ENCODE data around the gene NOL6.
"Not testable (repeated sequence)": the region's sequence is repeated elsewhere in the genome, so short reads cannot be mapped to it uniquely, and the experiment has no call there.

The NOL6 gene

DNA sequence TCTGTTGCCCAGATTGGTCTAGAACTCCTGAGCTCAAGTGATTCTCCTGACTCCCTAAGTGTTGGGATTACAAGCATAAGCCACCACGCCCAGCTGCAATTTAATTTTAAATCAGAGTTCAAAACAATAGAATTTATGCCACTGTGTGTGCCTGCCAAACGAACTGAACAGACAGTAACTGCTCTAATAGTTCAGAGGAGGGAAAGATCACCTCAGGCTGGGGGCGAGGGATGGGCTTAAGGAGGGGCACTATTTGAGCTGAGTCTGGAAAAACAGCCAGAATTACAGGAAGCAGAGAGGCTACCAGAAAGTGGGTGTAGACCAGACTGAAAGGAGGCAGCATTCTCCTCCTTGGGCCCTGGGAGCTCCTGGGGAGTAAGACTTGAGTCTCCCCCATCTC, 12.2 kb downstream of the NOL6 start:
- Histone ChIP-seq H3K4me3 (ENCODE audit: low read depth in 1 of 2, low read length in 2 of 2) (no peak overlapping the region), H3K27ac (ENCODE audit: low read length) (no peak overlapping the region), H3K36me3 (ENCODE audit: control insufficient read depth in 1 of 2, insufficient read depth in 2 of 2, low read length in 2 of 2) (peaks cover 57 to 58% of the 10 kb centered on the region in 2 donors), H3K9me3 (ENCODE audit: control insufficient read depth in 1 of 2, low read length in 2 of 2) (no peaks in the 10 kb centered on the region), H3K27me3 (ENCODE audit: low read depth, low read length) (no peaks in the 10 kb centered on the region), H3K4me1 (ENCODE audit: control insufficient read depth in 1 of 2, insufficient read depth in 2 of 2, low read length in 2 of 2) (peaks cover 0 to 3% of the 10 kb centered on the region in 2 donors)

- no peaks in the 10 kb centered on the region for H3K27me3 ChIP-seq (ENCODE audit: low read depth, low read length)
- no peak overlapping the region for H3K4me3 ChIP-seq (ENCODE audit: low read depth in 1 of 2, low read length in 2 of 2)
- peaks cover 51 to 52% of the 10 kb centered on the region in 2 donors for H3K36me3 ChIP-seq (ENCODE audit: control insufficient read depth in 1 of 2, insufficient read depth in 2 of 2, low read length in 2 of 2)
- H3K4me1 ChIP-seq (ENCODE audit: control insufficient read depth in 1 of 2, insufficient read depth in 2 of 2, low read length in 2 of 2) = peaks cover 0 to 3% of the 10 kb centered on the region in 2 donors
- H3K9me3 ChIP-seq (ENCODE audit: control insufficient read depth in 1 of 2, low read length in 2 of 2) = no peaks in the 10 kb centered on the region
- no peak overlapping the region for H3K27ac ChIP-seq (ENCODE audit: low read length)
These were observed 12.9 kb downstream of the NOL6 start for GRCh38 chr9:33460854-33461253.

GRCh38 chr9:33459115-33459514, 14.6 kb downstream of the NOL6 start:
- Histone ChIP-seq H3K27ac (ENCODE audit: low read length) (no peak overlapping the region), H3K27me3 (ENCODE audit: low read depth, low read length) (no peaks in the 10 kb centered on the region)

DNA sequence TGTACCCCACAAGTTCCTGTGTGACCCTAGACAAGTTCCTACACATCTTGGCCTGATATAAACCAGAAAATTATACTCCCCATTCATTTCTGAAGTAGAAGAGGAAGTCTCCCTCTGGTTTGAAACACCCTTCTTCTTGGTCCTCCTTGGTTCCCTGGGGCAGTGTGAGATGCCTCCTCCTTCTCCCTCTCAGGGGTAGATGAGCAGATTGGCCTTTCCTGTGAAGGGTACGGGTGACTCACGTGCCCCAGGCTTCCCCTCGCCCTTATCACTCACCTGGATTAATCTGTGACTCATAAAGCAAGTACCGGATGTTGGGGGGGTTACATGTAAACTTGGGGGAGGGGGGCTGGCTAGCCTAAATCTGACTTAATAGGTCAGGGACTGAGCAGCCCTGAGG, 15.3 kb downstream of the NOL6 start:
- H3K4me1 ChIP-seq (ENCODE audit: control insufficient read depth in 1 of 2, insufficient read depth in 2 of 2, low read length in 2 of 2) = peaks cover 0 to 3% of the 10 kb centered on the region in 2 donors
- H3K9me3 ChIP-seq (ENCODE audit: control insufficient read depth in 1 of 2, low read length in 2 of 2) = no peaks in the 10 kb centered on the region
- peaks cover 27 to 28% of the 10 kb centered on the region in 2 donors for H3K36me3 ChIP-seq (ENCODE audit: control insufficient read depth in 1 of 2, insufficient read depth in 2 of 2, low read length in 2 of 2)
- H3K27me3 ChIP-seq (ENCODE audit: low read depth, low read length) = no peaks in the 10 kb centered on the region
- H3K4me3 ChIP-seq (ENCODE audit: low read depth in 1 of 2, low read length in 2 of 2) = no peak overlapping the region
- H3K27ac ChIP-seq (ENCODE audit: low read length) = no peak overlapping the region

More at GRCh38 chr9:33459115-33459514, 14.6 kb downstream of the NOL6 start:
- H3K4me1 ChIP-seq (ENCODE audit: control insufficient read depth in 1 of 2, insufficient read depth in 2 of 2, low read length in 2 of 2) = peaks cover 0 to 3% of the 10 kb centered on the region in 2 donors
- H3K36me3 ChIP-seq (ENCODE audit: control insufficient read depth in 1 of 2, insufficient read depth in 2 of 2, low read length in 2 of 2) = peaks cover 34% of the 10 kb centered on the region in 2 donors
- H3K9me3 ChIP-seq (ENCODE audit: control insufficient read depth in 1 of 2, low read length in 2 of 2) = no peaks in the 10 kb centered on the region
- H3K4me3 ChIP-seq (ENCODE audit: low read depth in 1 of 2, low read length in 2 of 2) = no peak overlapping the region

GRCh38 chr9:33455945-33456344, 17.8 kb downstream of the NOL6 start:
- H3K36me3 ChIP-seq (ENCODE audit: control insufficient read depth in 1 of 2, insufficient read depth in 2 of 2, low read length in 2 of 2) = peaks cover 3 to 8% of the 10 kb centered on the region in 2 donors
- no peaks in the 10 kb centered on the region for H3K27me3 ChIP-seq (ENCODE audit: low read depth, low read length)
- H3K9me3 ChIP-seq (ENCODE audit: control insufficient read depth in 1 of 2, low read length in 2 of 2) = no peaks in the 10 kb centered on the region
- H3K4me1 ChIP-seq (ENCODE audit: control insufficient read depth in 1 of 2, insufficient read depth in 2 of 2, low read length in 2 of 2) = peaks cover 0 to 3% of the 10 kb centered on the region in 2 donors
- no peak overlapping the region for H3K27ac ChIP-seq (ENCODE audit: low read length)
- no peak overlapping the region for H3K4me3 ChIP-seq (ENCODE audit: low read depth in 1 of 2, low read length in 2 of 2)

DNA sequence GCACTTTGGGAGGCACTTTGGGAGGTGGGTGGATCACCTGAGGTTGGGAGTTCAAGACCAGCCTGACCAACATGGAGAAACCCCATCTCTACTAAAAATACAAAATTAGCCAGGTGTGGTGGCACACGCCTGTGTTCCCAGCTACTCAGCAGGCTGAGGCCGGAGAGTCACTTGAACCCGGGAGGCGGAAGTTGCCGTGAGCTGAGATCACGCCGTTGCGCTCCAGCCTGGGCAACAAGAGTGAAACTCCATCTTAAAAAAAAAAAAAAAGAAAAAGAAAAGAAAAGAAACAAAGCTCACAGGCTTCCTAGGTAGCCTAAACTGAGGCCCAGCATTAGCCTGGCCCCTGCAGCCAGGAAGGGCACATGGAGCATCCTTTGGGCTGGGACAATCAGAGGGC, 18.3 kb downstream of the NOL6 start:
- not testable (repeated sequence) for H3K27ac ChIP-seq (ENCODE audit: low read length); H3K9me3 ChIP-seq (ENCODE audit: control insufficient read depth in 1 of 2, low read length in 2 of 2); H3K36me3 ChIP-seq (ENCODE audit: control insufficient read depth in 1 of 2, insufficient read depth in 2 of 2, low read length in 2 of 2); H3K4me3 ChIP-seq (ENCODE audit: low read depth in 1 of 2, low read length in 2 of 2); H3K4me1 ChIP-seq (ENCODE audit: control insufficient read depth in 1 of 2, insufficient read depth in 2 of 2, low read length in 2 of 2); H3K27me3 ChIP-seq (ENCODE audit: low read depth, low read length)

GRCh38 chr9:33454661-33455026, 19.1 kb downstream of the NOL6 start:
- not testable (repeated sequence) for H3K27me3 ChIP-seq (ENCODE audit: low read depth, low read length); H3K4me3 ChIP-seq (ENCODE audit: low read depth in 1 of 2, low read length in 2 of 2); H3K36me3 ChIP-seq (ENCODE audit: control insufficient read depth in 1 of 2, insufficient read depth in 2 of 2, low read length in 2 of 2); H3K27ac ChIP-seq (ENCODE audit: low read length); H3K9me3 ChIP-seq (ENCODE audit: control insufficient read depth in 1 of 2, low read length in 2 of 2); H3K4me1 ChIP-seq (ENCODE audit: control insufficient read depth in 1 of 2, insufficient read depth in 2 of 2, low read length in 2 of 2)

DNA sequence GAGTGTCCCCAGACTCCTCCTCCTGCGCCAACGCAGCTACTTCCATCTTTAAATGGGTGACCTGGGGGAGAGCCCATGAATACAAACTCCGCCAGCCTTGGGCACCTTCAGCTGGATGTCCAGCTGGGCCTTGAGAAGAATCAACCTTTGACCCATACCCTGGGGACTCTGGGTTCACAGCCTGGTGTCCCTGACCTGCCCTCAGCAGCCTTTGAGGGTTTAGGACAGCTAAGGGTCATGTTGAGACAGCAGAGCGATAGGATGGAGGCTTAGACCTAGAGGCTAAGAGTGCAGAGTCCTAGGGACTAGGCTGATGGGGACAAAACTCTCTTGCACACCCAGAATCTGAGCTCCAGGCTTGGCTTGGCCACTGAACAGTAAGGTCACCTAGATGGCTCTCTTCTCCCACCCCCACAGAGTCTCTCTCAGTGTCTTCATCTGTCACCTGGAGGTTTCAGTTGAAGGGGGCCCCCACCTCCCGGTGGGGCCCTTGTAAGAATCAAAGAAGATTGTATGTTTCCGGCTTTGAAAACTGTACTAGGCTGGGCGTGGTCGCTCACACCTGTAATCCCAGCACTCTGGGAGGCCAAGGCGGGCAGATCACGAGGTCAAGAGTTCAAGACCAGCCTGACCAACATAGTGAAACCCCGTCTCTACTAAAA, 19.6 kb downstream of the NOL6 start:
- Histone ChIP-seq H3K4me3 (ENCODE audit: low read depth in 1 of 2, low read length in 2 of 2) (no peak overlapping the region), H3K27ac (ENCODE audit: low read length) (no peak overlapping the region), H3K27me3 (ENCODE audit: low read depth, low read length) (no peaks in the 10 kb centered on the region)

DNA sequence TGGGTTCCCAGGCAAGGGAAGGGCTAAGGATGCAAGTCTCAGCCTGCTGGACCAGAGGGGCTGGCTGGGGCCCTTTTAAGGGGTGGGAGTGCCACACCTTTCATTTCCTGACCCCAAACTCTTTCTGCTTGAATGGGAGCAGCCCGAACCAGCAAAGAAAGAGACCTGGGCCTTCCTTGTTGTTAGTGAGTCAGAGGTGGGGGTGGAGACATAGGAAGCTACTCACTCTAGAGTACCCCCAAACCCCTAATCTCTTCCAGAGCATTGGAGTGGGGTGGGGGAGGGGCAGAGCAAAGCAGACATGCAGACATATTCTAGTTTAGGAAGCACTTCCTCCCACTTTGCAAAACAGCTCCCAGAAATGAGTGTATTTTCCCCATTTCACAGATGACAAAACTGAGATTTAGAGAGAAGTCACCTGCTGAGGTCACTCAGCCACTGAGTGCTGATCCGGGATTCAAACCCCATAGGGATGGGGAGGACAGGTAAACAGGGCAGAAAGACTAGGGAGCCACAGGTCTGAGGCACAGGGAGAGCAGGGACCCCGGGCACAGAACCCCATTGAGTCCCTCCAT, 20.4 kb downstream of the NOL6 start:
- no peak overlapping the region for H3K27ac ChIP-seq (ENCODE audit: low read length)
- no peaks in the 10 kb centered on the region for H3K36me3 ChIP-seq (ENCODE audit: control insufficient read depth in 1 of 2, insufficient read depth in 2 of 2, low read length in 2 of 2)

More for the DNA sequence above, 19.6 kb downstream of the NOL6 start:
- no peaks in the 10 kb centered on the region for H3K36me3 ChIP-seq (ENCODE audit: control insufficient read depth in 1 of 2, insufficient read depth in 2 of 2, low read length in 2 of 2)
- no peaks in the 10 kb centered on the region for H3K9me3 ChIP-seq (ENCODE audit: control insufficient read depth in 1 of 2, low read length in 2 of 2)
- peaks cover 0 to 3% of the 10 kb centered on the region in 2 donors for H3K4me1 ChIP-seq (ENCODE audit: control insufficient read depth in 1 of 2, insufficient read depth in 2 of 2, low read length in 2 of 2)

DNA sequence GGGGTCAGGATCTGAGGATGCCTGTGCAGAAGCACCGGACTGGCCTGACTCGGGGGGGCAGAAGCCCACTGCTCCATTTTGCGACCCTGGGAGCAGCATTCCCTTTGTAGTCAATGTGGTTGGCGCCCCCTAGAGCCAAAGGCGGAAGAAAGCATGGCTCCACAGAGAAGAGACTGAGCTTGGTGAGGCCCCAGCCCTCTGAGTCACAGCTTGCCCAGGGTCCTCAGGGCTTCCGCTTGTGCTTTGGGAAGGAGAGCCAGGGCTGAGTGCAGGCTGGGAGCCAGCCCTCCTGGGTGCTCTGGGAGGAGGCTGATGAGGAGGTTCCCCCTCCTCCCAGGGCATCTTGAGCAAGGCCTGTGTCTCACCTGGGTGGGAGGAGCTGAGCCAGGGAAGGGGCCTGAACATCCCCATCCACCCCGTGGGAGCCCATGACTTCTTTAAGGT, 20.9 kb downstream of the NOL6 start:
- H3K27ac ChIP-seq (ENCODE audit: low read length) = no peak overlapping the region
- no peak overlapping the region for H3K4me3 ChIP-seq (ENCODE audit: low read depth in 1 of 2, low read length in 2 of 2)
- no peaks in the 10 kb centered on the region for H3K9me3 ChIP-seq (ENCODE audit: control insufficient read depth in 1 of 2, low read length in 2 of 2)
- no peaks in the 10 kb centered on the region for H3K36me3 ChIP-seq (ENCODE audit: control insufficient read depth in 1 of 2, insufficient read depth in 2 of 2, low read length in 2 of 2)
- H3K4me1 ChIP-seq (ENCODE audit: control insufficient read depth in 1 of 2, insufficient read depth in 2 of 2, low read length in 2 of 2) = peaks cover 0 to under 1% of the 10 kb centered on the region in 2 donors
- peaks cover 3% of the 10 kb centered on the region for H3K27me3 ChIP-seq (ENCODE audit: low read depth, low read length)

More for the DNA sequence above, 20.4 kb downstream of the NOL6 start:
- H3K27me3 ChIP-seq (ENCODE audit: low read depth, low read length) = no peaks in the 10 kb centered on the region
- H3K9me3 ChIP-seq (ENCODE audit: control insufficient read depth in 1 of 2, low read length in 2 of 2) = no peaks in the 10 kb centered on the region
- peaks cover 0 to 1% of the 10 kb centered on the region in 2 donors for H3K4me1 ChIP-seq (ENCODE audit: control insufficient read depth in 1 of 2, insufficient read depth in 2 of 2, low read length in 2 of 2)
- H3K4me3 ChIP-seq (ENCODE audit: low read depth in 1 of 2, low read length in 2 of 2) = no peak overlapping the region

GRCh38 chr9:33450621-33451146, 23.0 kb downstream of the NOL6 start:
- peaks cover 5% of the 10 kb centered on the region for H3K27me3 ChIP-seq (ENCODE audit: low read depth, low read length)
- H3K4me1 ChIP-seq (ENCODE audit: control insufficient read depth in 1 of 2, insufficient read depth in 2 of 2, low read length in 2 of 2) = peaks cover 0 to 10% of the 10 kb centered on the region in 2 donors
- H3K36me3 ChIP-seq (ENCODE audit: control insufficient read depth in 1 of 2, insufficient read depth in 2 of 2, low read length in 2 of 2) = no peaks in the 10 kb centered on the region
- H3K4me3 ChIP-seq (ENCODE audit: low read depth in 1 of 2, low read length in 2 of 2) = no peak overlapping the region
- no peaks in the 10 kb centered on the region for H3K9me3 ChIP-seq (ENCODE audit: control insufficient read depth in 1 of 2, low read length in 2 of 2)
- no peak overlapping the region for H3K27ac ChIP-seq (ENCODE audit: low read length)

Data from muscle layer of duodenum (tissue), 2 donors.